ENCODE measurements around the gene MAPKAPK3.

MAPKAPK3 gene

GRCh38 chr3:50617096-50617791 lies at the start of gene MAPKAPK3:
Gene MAPKAPK3, plus strand, starts transcription at chr3:50617151. Its CDS starts 415 bp downstream, at chr3:50617566.
- DNase-seq: no peak

- DNase-seq: peak; percentile 95
Measured at GRCh38 chr3:50567386-50568167, 49.4 kb upstream of the MAPKAPK3 start, which contains the start of gene C3orf18. Gene C3orf18, minus strand, starts transcription at chr3:50567747. Its CDS starts 2,048 bp downstream, at chr3:50565699.

- peak; percentile 97 for DNase-seq
Measured at GRCh38 chr3:50568947-50569749, 47.8 kb upstream of the MAPKAPK3 start, which contains the start of gene HEMK1. Gene HEMK1, plus strand, starts transcription at chr3:50569522. Its CDS starts 1,583 bp downstream, at chr3:50571105.

GRCh38 chr3:50570508-50571279 lies 46.3 kb upstream of the MAPKAPK3 start:
- DNase-seq: no peak

GRCh38 chr3:50571486-50571885 lies 45.5 kb upstream of the MAPKAPK3 start:
- no peak for DNase-seq

GRCh38 chr3:50572158-50572557 lies 44.8 kb upstream of the MAPKAPK3 start:
- peak; percentile 80 for DNase-seq

GRCh38 chr3:50572801-50573371 lies 44.1 kb upstream of the MAPKAPK3 start:
- DNase-seq: no peak

GRCh38 chr3:50573566-50574443 lies 43.1 kb upstream of the MAPKAPK3 start:
- no peak for DNase-seq

GRCh38 chr3:50574444-50574831 lies 42.5 kb upstream of the MAPKAPK3 start:
- no peak for DNase-seq

- DNase-seq: no peak
Measured at GRCh38 chr3:50575372-50575771, 41.6 kb upstream of the MAPKAPK3 start.

GRCh38 chr3:50577348-50577747 lies 39.6 kb upstream of the MAPKAPK3 start:
- no peak for DNase-seq

- no peak for DNase-seq
Measured at GRCh38 chr3:50580683-50581458, 36.1 kb upstream of the MAPKAPK3 start.

- no peak for DNase-seq
Measured at GRCh38 chr3:50581459-50581842, 35.5 kb upstream of the MAPKAPK3 start.

- no peak for DNase-seq
Measured at GRCh38 chr3:50582083-50582482, 34.9 kb upstream of the MAPKAPK3 start.

- no peak for DNase-seq
Measured at GRCh38 chr3:50583897-50584296, 33.1 kb upstream of the MAPKAPK3 start.

- DNase-seq: no peak
Measured at GRCh38 chr3:50584391-50584790, 32.6 kb upstream of the MAPKAPK3 start.

GRCh38 chr3:50585919-50586762 lies 30.8 kb upstream of the MAPKAPK3 start:
- DNase-seq: no peak

GRCh38 chr3:50586763-50587070 lies 30.2 kb upstream of the MAPKAPK3 start:
- no peak for DNase-seq

- DNase-seq: no peak
Measured at GRCh38 chr3:50587373-50587772, 29.6 kb upstream of the MAPKAPK3 start.

All from right hindlimb (tissue), 1 donor.